GM12872 (cell line): ENCODE measurements around the gene JAK2.

Experiments used
- CTCF ChIP-seq: IDR thresholded peaks from 3 replicates; pipeline ENCODE4 v1.5.1; 2011; ENCODE audit warnings: low read depth, mild to moderate bottlenecking, low read length, moderate library complexity; ENCODE audit not compliant: insufficient read depth

JAK2 gene

GRCh38 chr9:5140151-5140550, 155.1 kb downstream of the JAK2 start:
- TF ChIP-seq CTCF: no peak

- no peak for TF ChIP-seq CTCF
Measured at GRCh38 chr9:5144217-5144616, 159.1 kb downstream of the JAK2 start.

- no peak for TF ChIP-seq CTCF
Measured at GRCh38 chr9:5146241-5146640, 161.2 kb downstream of the JAK2 start.
